IPS DF 19.7 (cell line): ENCODE measurements around the gene PUM2.

Experiments
- DNase-seq: peaks from one replicate; pipeline ENCODE4 v3.0.0-alpha.2; 2013; ENCODE audit warnings: low read depth, low spot score

Gene PUM2

DNA sequence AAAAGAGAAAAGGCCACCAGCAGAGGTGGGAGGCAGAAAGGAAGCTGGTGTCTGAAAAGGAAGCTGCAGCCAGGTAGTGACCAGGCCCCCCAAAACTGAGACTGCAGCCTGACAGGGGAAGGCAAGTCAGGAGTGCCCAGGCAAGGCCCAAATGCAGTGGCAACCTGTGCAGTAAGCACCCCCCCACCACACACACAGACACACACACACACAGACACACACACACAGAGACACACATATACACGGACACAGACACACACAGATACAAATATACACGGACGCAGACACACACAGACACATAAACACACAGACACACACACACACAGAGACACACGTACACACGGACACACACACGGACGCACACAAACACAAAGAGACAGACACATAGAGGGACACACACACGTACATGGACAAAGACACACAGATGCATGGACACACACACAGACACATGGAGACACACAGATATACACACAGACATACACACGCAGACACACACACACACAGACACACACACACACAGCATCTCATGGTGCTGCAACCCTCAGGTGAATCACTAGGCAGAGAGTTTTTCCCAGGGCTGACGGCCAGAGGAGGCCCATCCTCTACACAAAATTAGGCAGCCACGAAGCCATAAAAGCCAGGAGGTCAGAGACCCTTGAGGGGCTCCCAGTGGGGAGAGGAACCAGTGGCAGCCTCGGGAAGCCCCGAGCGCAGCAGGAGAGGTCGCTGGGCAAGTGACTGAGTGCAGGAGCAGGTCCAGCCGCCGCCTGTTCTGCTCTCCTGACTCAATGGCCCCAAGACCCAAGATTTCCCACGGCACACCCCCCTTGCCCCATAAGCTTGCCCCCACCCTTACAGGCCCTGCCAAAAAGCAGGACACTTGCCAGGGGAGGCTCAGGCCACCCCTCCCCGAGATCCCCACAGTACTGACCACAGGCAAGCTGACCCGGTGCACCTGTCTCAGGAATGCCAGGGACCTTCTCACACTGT lies 132.0 kb downstream of the PUM2 start:
- DNase-seq: no peak

GRCh38 chr2:20217041-20217970 lies 133.3 kb downstream of the PUM2 start:
- no peak for DNase-seq

GRCh38 chr2:20216130-20217025 lies 134.3 kb downstream of the PUM2 start:
- DNase-seq: no peak

GRCh38 chr2:20215183-20216040 lies 135.2 kb downstream of the PUM2 start:
- DNase-seq: no peak

GRCh38 chr2:20214566-20215182 lies 136.0 kb downstream of the PUM2 start:
- DNase-seq: no peak

DNA sequence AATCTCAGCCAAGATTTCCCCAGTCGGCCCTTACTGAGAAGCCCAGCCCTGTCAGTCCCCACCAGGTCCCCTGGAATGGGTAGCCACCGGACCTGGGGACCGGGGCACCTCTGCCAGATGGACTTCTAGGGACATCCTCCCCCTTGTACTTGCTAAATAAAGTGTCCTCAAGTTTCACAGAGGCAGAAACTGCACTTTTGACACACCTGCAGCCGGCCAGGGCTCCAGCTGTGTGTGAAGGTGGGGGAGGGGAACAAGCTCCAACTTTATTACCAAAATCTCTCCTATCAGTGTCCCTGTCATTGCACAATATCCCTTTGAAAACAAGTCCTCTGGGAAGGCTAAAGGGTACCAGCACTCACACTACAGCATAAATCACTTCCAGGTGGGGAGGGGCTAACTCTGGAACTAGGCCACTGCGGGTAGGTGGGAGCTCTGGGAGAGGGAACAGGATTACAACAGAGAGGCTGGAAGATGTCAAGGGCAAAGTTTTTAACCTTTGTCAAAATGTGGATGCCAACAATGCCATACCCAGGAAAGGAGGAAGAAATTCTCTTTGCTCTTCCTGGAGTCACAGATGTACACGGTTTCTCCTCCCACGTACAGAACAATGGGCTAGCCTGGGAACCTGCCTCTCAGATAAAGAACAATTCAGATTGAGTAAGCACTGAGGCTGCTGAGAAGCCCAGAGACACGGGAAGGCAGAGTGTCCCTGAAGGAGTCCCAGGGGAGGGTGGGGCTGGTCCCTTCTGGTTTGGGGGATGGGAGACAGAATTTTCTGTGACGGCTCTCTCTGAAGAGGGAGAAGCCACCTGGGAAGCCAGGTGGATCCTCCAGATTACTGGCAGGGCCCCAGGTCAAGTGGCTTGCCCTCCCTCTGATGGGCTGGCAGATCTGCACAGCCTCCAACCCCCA lies 136.7 kb downstream of the PUM2 start:
- DNase-seq: no peak

GRCh38 chr2:20212871-20213503 lies 137.7 kb downstream of the PUM2 start:
- DNase-seq: no peak

DNA sequence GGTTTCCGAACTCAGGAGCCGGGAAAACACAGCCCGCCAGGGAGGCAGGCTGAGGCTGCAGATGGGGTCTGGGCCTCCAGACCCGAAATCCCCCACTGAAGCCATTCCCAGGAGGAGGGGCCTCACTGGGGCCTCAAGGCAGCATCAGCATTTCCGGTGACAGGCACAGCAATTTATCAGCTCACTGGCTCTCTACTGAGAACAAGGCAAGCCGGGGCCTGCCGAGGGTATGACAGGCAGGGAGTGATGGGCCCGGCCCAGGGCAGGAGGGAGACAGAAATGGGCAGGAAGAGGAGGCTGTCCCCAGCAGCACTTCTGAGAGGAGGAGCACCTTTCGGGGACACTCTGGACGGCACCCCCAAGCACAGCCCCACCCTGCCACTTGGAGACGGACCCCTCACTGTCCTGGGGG lies 138.2 kb downstream of the PUM2 start:
- no peak for DNase-seq

DNA sequence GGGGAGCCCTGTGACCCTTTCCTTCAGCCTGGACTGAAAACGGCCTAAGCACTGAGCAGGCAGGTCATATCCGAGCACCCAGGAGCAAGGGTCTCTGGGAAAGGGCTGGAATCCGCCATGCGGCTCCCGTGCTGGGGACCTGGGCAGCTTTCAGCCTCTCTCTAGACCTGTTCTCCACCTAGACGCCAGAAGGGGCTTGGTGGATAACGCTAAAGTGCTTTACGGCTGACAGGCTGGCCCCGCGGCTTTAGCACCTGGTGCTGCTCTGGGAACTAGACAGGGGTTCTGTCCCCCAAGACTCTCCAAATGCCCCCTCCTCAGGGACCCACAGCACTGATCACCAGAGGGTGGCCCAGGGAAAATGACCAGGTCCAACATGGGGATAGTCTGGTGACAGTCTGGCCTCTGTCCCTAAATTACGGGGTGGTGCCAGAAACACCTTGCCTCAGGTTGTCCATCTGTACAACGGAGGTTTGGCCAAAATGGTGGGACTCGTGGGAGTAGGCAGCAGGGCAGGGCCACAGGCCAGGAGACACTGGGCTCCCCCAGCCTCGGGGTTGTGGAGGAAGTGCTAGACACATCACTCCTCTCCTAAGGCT lies 138.7 kb downstream of the PUM2 start:
- DNase-seq: no peak

DNA sequence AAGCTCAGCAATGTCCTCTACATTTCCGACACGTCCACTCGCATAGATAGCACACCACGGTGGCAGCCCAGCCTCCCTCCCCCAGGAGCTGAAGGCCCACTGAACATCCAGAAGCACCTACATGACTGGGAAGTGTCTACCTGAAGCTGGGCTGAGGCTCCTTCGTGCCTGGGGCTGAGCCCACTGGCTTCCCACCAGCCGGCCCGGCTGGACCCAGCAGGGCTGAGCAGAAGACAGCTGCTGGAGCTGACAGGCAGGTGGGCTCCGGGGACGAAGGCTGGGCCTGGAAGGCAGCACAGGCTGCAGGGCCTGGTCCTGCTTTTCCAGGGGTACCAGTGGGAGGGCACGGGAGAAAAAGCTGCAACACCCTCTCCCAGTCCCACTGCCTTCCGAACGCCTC lies 139.2 kb downstream of the PUM2 start:
- no peak for DNase-seq

GRCh38 chr2:20210462-20210861 lies 140.2 kb downstream of the PUM2 start:
- DNase-seq: no peak

GRCh38 chr2:20209373-20210109 lies 141.1 kb downstream of the PUM2 start:
- no peak for DNase-seq

DNA sequence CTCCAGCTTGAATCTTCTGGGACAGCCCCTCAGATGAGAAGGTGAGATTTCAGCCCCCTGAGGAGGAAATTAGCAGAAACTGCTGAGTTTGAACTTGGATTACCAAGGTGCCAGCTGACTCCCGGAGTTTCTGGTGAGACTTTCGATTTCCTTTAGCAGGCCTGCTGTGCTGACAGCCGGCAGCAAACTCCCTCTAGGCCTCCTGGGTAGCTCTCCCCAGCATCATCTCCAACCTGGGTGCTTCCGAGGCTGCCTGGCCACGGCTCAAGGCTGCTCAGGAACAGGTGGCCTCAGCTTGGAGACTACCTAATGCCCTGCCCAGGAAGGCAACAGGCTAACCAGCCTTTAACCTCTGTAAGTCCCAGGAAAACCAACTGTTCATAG lies 142.2 kb downstream of the PUM2 start:
- DNase-seq: no peak

GRCh38 chr2:20207051-20207450 lies 143.6 kb downstream of the PUM2 start:
- DNase-seq: no peak

DNA sequence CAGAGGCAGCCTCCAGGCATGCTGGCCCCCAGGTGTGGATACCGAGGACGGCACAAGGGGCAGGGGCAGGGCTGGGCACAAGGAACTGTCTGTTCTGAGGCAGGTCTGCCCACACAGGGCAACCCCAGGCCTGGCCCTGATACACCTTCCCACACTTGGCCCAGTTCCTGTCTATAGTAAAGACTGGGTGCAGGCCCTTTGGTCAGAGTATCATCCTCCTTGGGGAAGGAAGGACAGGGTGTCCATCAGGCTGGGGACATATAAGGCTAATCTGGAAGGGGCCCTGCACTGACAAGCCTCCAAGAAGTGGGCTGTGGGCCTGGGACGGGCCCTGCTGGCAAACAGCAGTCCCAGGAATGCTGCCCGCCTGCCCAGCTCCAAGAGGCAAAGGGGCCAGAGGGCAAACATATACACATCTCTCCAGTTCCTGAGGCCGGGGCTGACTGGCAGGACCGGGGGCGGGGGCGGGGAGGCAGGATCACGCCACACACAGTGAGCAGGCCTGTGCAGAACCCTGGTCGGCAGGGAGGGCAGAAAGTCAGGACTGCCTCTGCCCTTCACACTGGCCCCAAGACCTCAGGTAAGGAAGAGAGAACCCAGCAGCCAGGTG lies 144.6 kb downstream of the PUM2 start:
- DNase-seq: no peak

GRCh38 chr2:20205069-20205468 lies 145.6 kb downstream of the PUM2 start:
- DNase-seq: no peak
